CD14-positive monocyte (primary cell): ENCODE measurements around the gene RGL1. TPM values are rescaled to one million over a fixed set of nuclear protein-coding genes. Genes with fewer than 3 reads are reported as not detected.

ENCODE experiments used
- DNase-seq, 3 donors: peaks; one replicate each; pipeline ENCODE4 v3.0.0-alpha.2; 2011 to 2022
- H2AFZ ChIP-seq: 2 replicates; pipeline ENCODE4 v1.6.0; 2012; ENCODE audit warnings: mild to moderate bottlenecking, low read depth, low read length, inconsistent platforms; ENCODE audit not compliant: insufficient read depth, poor library complexity, severe bottlenecking
- H3K27ac ChIP-seq, 2 donors: 1 replicate in 1 of 2; 2 replicates in 1 of 2; pipeline ENCODE4 v1.5.1; 2012 to 2013; ENCODE audit warnings: low read length in 2 of 2, control low read depth in 1 of 2, inconsistent platforms in 1 of 2, low read depth in 1 of 2, mild to moderate bottlenecking in 1 of 2
- H3K27me3 ChIP-seq, 2 donors: one replicate each; pipeline versions ENCODE4 v1.6.0 to v1.6.1; 2011 to 2013; ENCODE audit warnings: low read length in 2 of 2; ENCODE audit not compliant: control insufficient read depth in 2 of 2, insufficient read depth in 2 of 2
- H3K36me3 ChIP-seq, 2 donors: replicated peaks in 1 of 2; 1 replicate in 1 of 2; 2 replicates in 1 of 2; pipeline versions ENCODE4 v1.5.1 to v1.6.1; 2012 to 2013; ENCODE audit warnings: low read length in 2 of 2, control low read depth in 1 of 2, inconsistent platforms in 1 of 2, mild to moderate bottlenecking in 1 of 2; ENCODE audit not compliant: insufficient read depth in 2 of 2, control insufficient read depth in 1 of 2
- H3K4me1 ChIP-seq, 2 donors: 1 replicate in 1 of 2; 2 replicates in 1 of 2; pipeline versions ENCODE4 v1.5.1 to v1.6.1; 2012 to 2013; ENCODE audit warnings: low read length in 2 of 2, control low read depth in 1 of 2, inconsistent platforms in 1 of 2, mild to moderate bottlenecking in 1 of 2, moderate library complexity in 1 of 2; ENCODE audit not compliant: insufficient read depth in 2 of 2, control insufficient read depth in 1 of 2
- H3K4me2 ChIP-seq: replicated peaks from 2 replicates; pipeline ENCODE3; 2012; ENCODE audit warnings: low read length, moderate library complexity, mild to moderate bottlenecking; ENCODE audit not compliant: poor library complexity, severe bottlenecking; ENCODE audit errors: extremely low read depth
- H3K4me3 ChIP-seq, 3 experiments: fragments of 200-600 bp in 1 of 3; sonication (generic) in 1 of 3; replicated peaks in 1 of 3; 1 replicate in 2 of 3; 2 replicates in 1 of 3; pipeline ENCODE4 v1.5.1; 2011 to 2013; ENCODE audit warnings: low read length in 3 of 3, mild to moderate bottlenecking in 3 of 3, control low read depth in 2 of 3, low read depth in 2 of 3, inconsistent platforms in 1 of 3, moderate library complexity in 1 of 3
- H3K79me2 ChIP-seq: 2 replicates; pipeline ENCODE4 v1.6.0; 2012; ENCODE audit warnings: mild to moderate bottlenecking, control low read depth, inconsistent platforms, low read length, moderate library complexity; ENCODE audit not compliant: insufficient read depth
- H3K9ac ChIP-seq: 2 replicates; pipeline ENCODE4 v1.6.0; 2017; ENCODE audit warnings: low read length, mild to moderate bottlenecking; ENCODE audit not compliant: insufficient read depth, poor library complexity, severe bottlenecking
- H3K9me3 ChIP-seq, 2 donors: replicated peaks in 1 of 2; 1 replicate in 1 of 2; 2 replicates in 1 of 2; pipeline versions ENCODE4 v1.5.1 to v1.6.1; 2012 to 2013; ENCODE audit warnings: low read length in 2 of 2, control low read depth in 1 of 2; ENCODE audit not compliant: control insufficient read depth in 1 of 2, insufficient read depth in 1 of 2
- H4K20me1 ChIP-seq: 2 replicates; pipeline ENCODE4 v1.6.0; 2012; ENCODE audit warnings: mild to moderate bottlenecking, low read length, control low read depth, moderate library complexity; ENCODE audit not compliant: insufficient read depth
- H3K27ac Mint-ChIP-seq, 7 donors: one replicate each; pipeline ENCODE4 v1.8.0; 2020; ENCODE audit warnings: mild to moderate bottlenecking in 7 of 7, mixed read lengths in 7 of 7, moderate library complexity in 6 of 7, inconsistent platforms in 2 of 7
- H3K27me3 Mint-ChIP-seq, 3 donors: one replicate each; pipeline ENCODE4 v1.8.0; 2021 to 2022; ENCODE audit warnings: low read depth in 3 of 3, mild to moderate bottlenecking in 3 of 3, mixed read lengths in 3 of 3, moderate library complexity in 3 of 3, inconsistent platforms in 1 of 3
- H3K36me3 Mint-ChIP-seq, 2 donors: one replicate each; pipeline ENCODE4 v1.8.0; 2020; ENCODE audit warnings: mixed read lengths in 2 of 2, inconsistent platforms in 1 of 2, mild to moderate bottlenecking in 1 of 2
- H3K4me1 Mint-ChIP-seq: one replicate; pipeline ENCODE4 v1.8.0; 2020; ENCODE audit warnings: mild to moderate bottlenecking, mixed read lengths
- H3K4me3 Mint-ChIP-seq, 2 donors: one replicate each; pipeline ENCODE4 v1.8.0; 2020; ENCODE audit warnings: mild to moderate bottlenecking in 2 of 2, mixed read lengths in 2 of 2, moderate library complexity in 1 of 2
- H3K9me3 Mint-ChIP-seq, 7 donors: one replicate each; pipeline ENCODE4 v1.8.0; 2020 to 2022; ENCODE audit warnings: mixed read lengths in 7 of 7, mild to moderate bottlenecking in 6 of 7, moderate library complexity in 6 of 7, inconsistent platforms in 2 of 7
- WGBS: methylation state at CpG from one replicate; pipeline ENCODE4 v1.1.5; 2013; ENCODE audit warnings: missing lambda C conversion rate; ENCODE audit not compliant: insufficient coverage; 5-methylcytosine and 5-hydroxymethylcytosine counted together
- intact Hi-C, 2 donors: fragments of 100-400 bp; cut with micrococcal nuclease; formaldehyde crosslinking; loops; one replicate each; pipeline versions ENCODE4 v1.15.0 to v1.15.1; 2023
- polyA plus RNA-seq, 3 donors: library from polyadenylated mRNA; depleted of rRNA in 1 of 3; unstranded in 2 of 3; stranded (reverse) in 1 of 3; fragments of 300-500 nt in 2 of 3; fragments of >200 nt in 1 of 3; fragmentation: Illumina TruSeq in 2 of 3; gene quantifications; 1 replicate in 2 of 3; 2 replicates in 1 of 3; pipeline ENCODE4 v1.2.3, GENCODE V29; 2012 to 2021
- TF ChIP-seq, protein P1 (sequence below): fragments of 200-600 bp; IDR thresholded peaks from one replicate; pipeline ENCODE4 v1.8.0; 2022; ENCODE audit warnings: antibody characterized with exemption, mild to moderate bottlenecking

Gene RGL1
- polyA plus RNA-seq, 3 donors = 1.2 to 3.3 (median 2.0) TPM

DNA sequence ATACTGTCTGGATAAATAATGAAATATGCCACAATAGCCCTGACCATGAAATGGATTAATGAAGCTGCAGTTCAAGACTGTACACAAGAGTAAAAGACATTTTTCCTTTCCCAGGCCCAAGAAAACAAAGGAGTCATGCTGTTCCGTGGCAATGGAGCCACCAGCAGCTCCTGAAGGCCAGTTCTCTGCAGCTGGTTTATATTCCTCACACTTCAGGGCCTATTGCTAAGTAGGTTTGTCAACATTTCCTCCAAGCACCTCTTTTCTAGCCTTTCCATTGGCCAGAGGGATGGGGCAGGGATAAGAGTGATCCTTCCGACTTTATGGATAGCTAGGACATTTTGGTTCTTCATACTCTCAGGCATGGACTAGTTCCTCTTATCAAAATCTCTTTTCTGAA is 24.2 kb upstream of the RGL1 start:
- Histone ChIP-seq H3K4me1 (no peaks in the 10 kb centered on the region), H2AFZ (no peak overlapping the region), H3K9me3 (peaks cover 0 to 9% of the 10 kb centered on the region in 2 donors), H3K79me2 (no peaks in the 10 kb centered on the region), H3K4me3 (no peak overlapping the region), H3K36me3 (no peaks in the 10 kb centered on the region), H3K27me3 (no peaks in the 10 kb centered on the region), H3K4me2 (no peak overlapping the region), H3K9ac (no peak overlapping the region), H4K20me1 (no peaks in the 10 kb centered on the region), H3K27ac (no peak overlapping the region)
- Mint-ChIP-seq H3K27ac (no peak overlapping the region), H3K9me3 (peaks cover 10 to 16% (median 12%) of the 10 kb centered on the region in 7 donors), H3K27me3 (peaks cover 2 to 5% (median 3%) of the 10 kb centered on the region in 3 donors), H3K4me3 (no peak overlapping the region), H3K4me1 (no peaks in the 10 kb centered on the region), H3K36me3 (no peaks in the 10 kb centered on the region)
- intact Hi-C loops = no loop called here
- TF ChIP-seq, protein P1, sequence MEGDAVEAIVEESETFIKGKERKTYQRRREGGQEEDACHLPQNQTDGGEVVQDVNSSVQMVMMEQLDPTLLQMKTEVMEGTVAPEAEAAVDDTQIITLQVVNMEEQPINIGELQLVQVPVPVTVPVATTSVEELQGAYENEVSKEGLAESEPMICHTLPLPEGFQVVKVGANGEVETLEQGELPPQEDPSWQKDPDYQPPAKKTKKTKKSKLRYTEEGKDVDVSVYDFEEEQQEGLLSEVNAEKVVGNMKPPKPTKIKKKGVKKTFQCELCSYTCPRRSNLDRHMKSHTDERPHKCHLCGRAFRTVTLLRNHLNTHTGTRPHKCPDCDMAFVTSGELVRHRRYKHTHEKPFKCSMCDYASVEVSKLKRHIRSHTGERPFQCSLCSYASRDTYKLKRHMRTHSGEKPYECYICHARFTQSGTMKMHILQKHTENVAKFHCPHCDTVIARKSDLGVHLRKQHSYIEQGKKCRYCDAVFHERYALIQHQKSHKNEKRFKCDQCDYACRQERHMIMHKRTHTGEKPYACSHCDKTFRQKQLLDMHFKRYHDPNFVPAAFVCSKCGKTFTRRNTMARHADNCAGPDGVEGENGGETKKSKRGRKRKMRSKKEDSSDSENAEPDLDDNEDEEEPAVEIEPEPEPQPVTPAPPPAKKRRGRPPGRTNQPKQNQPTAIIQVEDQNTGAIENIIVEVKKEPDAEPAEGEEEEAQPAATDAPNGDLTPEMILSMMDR = no peak
- no CpG with 5 or more reads among the region's 2 CpGs for WGBS
- no peak for DNase-seq

DNA sequence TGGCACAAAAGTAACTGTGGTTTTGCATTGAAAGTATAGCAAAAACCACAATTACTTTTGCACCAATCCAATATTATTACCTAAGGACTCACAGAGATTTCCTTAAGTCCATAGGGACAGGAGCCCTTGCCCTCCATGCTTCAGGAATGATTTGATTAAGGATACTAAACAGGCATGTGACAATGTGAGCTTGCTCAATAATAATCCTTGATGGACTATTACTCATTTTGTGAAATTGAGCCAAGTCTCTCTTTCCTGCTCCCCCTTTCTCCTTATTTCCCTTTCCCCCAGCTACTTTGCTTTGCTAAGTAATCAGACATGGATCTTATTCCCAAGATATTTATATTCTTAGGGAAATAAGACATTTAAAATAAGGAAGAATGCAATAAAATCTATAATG is 21.6 kb upstream of the RGL1 start:
- TF ChIP-seq, protein P1 = no peak
- Histone ChIP-seq H3K27me3 (no peaks in the 10 kb centered on the region), H3K9ac (no peak overlapping the region), H3K36me3 (no peaks in the 10 kb centered on the region), H3K4me1 (no peaks in the 10 kb centered on the region), H4K20me1 (no peaks in the 10 kb centered on the region), H3K79me2 (no peaks in the 10 kb centered on the region), H3K9me3 (peaks cover 0 to 3% of the 10 kb centered on the region in 2 donors), H3K4me2 (no peak overlapping the region), H3K27ac (no peak overlapping the region), H3K4me3 (no peak overlapping the region), H2AFZ (no peak overlapping the region)
- no peaks in the 10 kb centered on the region for H3K36me3 Mint-ChIP-seq
- DNase-seq = no peak
- H3K27ac Mint-ChIP-seq = no peak overlapping the region
- H3K4me3 Mint-ChIP-seq = peak overlapping the region in 1 of 2 donors; percentile 40
- H3K4me1 Mint-ChIP-seq = peaks cover 3% of the 10 kb centered on the region
- H3K9me3 Mint-ChIP-seq = peaks cover 0 to 9% (median 5%) of the 10 kb centered on the region in 7 donors
- intact Hi-C loops = no loop called here
- peaks cover 2 to 5% (median 3%) of the 10 kb centered on the region in 3 donors for H3K27me3 Mint-ChIP-seq
